HG02981 (cell line): ENCODE results near the gene CTSD.

Experiments used
- ATAC-seq: cut with Tn5 transposase; IDR thresholded peaks from one replicate; pipeline ENCODE4 v1.9.1; 2021; ENCODE audit warnings: mild to moderate bottlenecking, moderate library complexity; ENCODE audit not compliant: unreplicated experiment

The CTSD gene

DNA sequence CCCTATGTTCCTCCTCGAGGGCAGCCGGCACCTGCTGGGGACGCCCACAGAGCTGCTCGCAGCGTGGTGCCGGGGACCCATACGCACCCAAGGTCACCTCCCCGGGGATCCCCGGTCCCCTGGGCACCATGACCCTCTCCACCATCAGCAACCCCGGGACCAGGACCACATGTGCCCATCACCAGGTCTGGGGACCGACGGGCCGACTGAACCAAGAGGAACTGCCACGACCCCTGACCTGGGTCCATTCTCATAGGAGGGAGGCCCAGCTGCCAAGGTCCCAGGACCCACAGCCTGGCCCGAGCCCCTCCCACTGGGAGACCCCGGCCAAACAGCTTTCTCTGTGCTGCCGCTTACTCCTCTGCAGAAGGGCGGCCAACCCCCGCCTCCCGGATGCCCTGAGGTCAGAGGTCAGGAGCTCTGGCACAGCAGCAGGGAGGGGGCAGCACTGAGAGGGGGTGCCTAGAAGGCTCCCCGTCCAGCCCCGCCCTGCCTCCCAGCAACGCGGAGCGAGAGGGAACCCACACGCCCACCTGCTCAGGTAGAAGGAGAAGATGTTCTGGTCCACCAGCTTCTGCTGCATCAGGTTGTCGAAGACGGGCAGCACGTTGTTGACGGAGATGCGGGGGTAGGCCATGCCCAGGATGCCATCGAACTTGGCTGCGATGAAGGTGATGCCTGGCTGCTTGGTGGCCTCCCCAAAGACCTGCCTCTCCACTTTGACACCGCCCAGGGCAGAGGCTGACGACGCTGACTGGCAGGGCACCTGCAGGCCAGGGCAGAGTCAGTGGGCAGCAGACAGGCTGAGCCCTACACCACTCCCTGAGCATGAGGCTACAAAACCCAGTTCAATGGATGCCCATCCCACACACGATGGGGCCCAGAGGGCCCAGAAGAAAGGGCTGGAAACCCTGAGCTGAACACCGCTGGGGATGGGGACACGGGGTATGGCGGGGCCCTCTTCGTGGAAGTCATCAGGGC is 6.6 kb downstream of the CTSD start:
- no peak for ATAC-seq

DNA sequence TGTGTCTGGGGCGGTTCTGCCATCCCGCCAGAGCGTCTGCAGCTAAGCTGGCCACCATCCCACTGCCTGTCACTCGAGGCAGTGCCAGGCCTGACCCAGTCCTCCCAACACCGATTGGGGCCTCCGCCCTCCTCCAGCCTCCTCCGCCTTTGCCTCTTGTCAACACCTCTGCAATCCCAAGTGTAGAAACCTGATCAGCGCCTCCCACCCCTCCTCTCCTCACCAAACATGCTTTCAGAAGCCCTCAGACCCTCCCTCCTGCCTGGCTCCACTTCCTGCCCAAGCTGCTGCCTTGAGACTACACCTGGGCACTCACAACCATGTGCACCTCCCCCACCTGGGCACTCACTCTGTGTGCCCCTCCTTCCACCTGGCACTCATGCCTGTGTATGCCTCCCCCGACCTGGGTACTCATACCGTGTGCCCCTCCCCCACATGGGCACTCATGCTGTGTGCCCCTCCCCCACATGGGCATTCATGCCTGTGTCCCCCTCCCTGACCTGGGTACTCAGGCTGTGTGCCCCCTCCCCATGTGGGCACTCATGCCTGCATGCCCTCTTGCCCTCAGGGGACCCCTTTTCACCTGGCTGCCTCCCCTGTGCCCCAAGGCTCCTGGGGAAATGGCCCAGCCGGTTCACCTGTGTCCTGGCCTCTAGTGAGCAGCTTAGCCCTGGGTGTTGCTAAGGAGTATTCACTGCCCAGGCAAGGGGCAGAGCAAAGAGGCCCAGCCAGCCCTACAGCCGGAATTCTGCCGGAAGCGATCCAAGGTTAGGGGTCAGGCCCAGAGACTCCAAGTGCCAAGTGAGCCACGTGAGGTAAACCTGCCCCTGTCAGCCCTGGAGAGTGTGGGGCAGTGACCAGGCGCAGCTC is 7.8 kb downstream of the CTSD start:
- no peak for ATAC-seq

GRCh38 chr11:1755344-1755691 is 8.4 kb downstream of the CTSD start:
- no peak for ATAC-seq

- ATAC-seq: no peak
Measured at GRCh38 chr11:1754376-1755150, 9.2 kb downstream of the CTSD start.

- no peak for ATAC-seq
Measured at GRCh38 chr11:1753929-1754305, 9.8 kb downstream of the CTSD start.

- ATAC-seq: no peak
Measured at GRCh38 chr11:1753229-1753928, 10.3 kb downstream of the CTSD start.

DNA sequence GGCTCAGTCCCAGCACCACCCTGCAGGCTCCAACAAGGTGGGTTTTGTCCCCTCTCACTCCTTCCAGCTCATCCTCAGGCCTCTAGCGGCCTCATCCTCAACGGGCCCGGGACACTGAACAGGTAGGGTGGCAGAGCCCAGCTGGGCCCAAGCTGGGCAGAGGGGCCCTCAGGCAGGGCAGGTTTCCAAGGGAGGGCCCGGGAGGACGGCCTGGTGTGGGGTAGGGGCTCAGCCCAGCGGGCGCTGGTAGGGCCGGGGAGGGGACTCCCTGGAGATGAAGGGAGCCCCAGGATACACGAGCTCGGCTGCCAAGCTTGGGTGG is 10.9 kb downstream of the CTSD start:
- no peak for ATAC-seq

GRCh38 chr11:1751999-1752906 is 11.5 kb downstream of the CTSD start:
- no peak for ATAC-seq

DNA sequence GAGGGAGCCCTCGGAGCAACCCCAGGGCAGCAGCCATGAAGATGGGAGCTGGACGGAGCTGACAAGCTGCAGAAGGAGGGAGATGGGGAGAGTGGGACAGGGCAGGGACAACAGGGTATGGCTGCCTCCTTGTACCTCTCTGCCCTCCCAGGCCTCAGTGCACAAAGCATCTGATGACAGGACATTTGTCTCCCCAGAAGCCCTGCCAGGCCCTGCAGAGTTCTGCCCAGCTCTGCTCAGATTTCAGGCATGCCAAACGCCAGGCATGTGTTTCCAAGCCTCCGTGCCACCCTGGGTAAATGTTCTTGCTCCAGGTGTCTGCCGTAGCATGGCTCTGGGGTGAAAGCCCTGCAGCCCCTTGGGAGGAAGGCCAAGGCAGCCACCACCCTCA is 12.2 kb downstream of the CTSD start:
- ATAC-seq: no peak

DNA sequence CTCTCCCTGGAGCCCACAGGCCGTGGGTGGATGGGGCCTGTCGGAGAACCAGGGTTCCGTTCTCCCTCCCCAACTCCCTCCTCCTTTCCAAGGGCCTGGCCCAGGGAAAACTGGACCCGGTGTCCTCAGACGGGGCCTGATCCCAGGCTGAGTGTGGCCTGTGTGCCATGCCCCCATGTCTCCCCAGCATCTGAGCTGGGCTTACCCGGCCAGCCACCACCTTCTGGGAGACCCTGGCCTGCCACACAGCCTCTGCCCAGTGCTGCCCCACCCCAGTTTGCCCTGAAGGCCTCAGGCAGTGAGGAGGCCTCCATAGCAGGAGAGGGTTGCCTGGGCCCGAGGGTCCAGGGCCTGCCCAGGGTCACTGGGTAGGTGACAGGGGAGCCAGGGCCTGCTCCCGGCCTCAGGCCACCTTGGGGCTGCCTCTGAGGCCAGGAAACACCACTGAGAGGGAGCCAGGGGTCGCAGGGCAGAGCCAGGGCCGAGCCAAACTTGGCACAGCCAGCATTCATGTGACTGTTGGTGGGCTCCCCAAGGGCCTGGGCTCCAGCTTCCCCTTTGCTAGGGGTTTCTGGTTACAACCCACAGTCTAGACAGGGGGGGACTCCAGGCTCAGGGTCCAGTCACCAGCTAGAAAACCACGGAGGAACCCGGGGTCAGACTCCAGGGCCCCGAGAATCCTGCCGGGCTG is 12.7 kb downstream of the CTSD start:
- ATAC-seq: no peak

GRCh38 chr11:1750481-1750839 is 13.3 kb downstream of the CTSD start, which contains the start of gene IFITM10:
IFITM10 (minus strand) TSS chr11:1750595; CDS start chr11:1750442, 153 bp downstream.
- ATAC-seq: no peak

GRCh38 chr11:1749395-1750351 is 14.1 kb downstream of the CTSD start:
- ATAC-seq: no peak

GRCh38 chr11:1748636-1749394 is 14.9 kb downstream of the CTSD start:
- ATAC-seq: no peak

DNA sequence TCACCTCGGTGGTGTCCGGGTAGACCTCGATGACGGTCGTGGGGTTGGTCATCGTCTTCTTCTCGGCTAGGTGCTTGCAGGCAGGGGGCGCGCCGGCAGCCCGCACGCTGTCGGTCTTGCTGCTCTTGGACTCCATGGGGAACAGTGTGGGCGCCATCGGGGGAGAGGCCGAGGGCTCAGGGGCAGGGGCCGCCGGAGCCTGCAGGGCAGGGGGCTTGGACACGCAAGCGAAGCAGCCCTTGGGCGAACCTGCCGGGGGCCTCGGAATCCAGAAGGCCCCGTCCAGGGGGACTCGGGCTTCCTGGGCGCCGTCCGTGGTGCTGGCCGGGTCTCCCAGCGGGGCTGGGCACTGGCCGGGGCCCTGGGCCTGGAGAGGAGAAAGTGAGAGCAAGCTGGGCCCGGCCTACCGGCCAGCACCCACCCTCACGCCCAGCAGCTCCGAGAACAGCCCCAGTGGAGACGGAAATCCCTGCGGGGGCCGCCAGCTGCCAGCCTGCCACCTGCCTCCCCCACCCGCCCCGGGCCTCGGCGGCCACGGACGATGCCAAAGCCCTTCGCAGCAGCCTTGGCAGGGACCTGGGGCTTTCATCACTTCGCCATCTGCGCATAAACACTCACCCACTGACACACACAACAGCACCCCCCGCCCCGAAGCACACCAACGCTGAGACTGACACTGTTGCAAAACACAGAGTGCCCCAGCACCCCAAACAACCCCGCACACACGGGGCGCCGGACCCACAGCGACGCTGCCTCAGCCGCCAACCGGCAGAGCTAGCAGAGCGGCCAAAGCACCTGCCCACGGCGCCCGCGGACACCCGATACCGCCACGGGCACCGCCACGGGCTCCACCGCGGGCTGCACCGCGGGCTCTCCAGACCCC is 15.7 kb downstream of the CTSD start:
- no peak for ATAC-seq

GRCh38 chr11:1746956-1747752 is 16.6 kb downstream of the CTSD start:
- ATAC-seq: no peak
